T follicular helper cell (primary cell): Measurements from ENCODE around the gene TRIM24.
A peak's percentile ranks its signal among the peaks of the same experiment; 100 is the strongest.
"Not testable (repeated sequence)": the region's sequence is repeated elsewhere in the genome, so short reads cannot be mapped to it uniquely, and the experiment has no call there.

ENCODE experiments used
- DNase-seq: peaks from one replicate; pipeline ENCODE4 v3.0.0-alpha.2; 2020; ENCODE audit warnings: low read depth
- total RNA-seq, 2 experiments: gene quantifications; one replicate each; lab custom pipeline; 2026; lab: John Stamatoyannopoulos, UW

Gene TRIM24
- total RNA-seq: 27.7 to 44.0 reads per million in 2 experiments

DNA sequence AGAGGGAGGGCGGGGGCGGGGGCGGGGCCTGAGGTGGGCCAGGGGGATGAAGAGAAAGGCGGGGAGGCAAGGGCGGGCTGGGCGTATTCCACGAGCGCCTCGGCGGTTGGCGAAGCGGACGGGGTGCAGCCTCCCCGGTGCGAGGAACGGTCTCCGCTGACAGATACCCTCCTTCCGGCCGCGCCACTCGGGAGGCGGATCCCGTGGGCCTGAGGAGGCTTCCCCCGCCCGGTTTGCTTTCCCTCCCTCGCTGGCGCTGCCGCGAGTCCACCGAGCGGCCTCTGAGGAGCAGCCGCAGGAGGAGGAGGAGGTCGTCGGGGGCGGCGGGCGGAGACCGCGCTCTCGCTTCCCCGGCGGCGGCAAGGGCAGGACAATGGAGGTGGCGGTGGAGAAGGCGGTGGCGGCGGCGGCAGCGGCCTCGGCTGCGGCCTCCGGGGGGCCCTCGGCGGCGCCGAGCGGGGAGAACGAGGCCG is at the start of gene TRIM24:
TRIM24 (plus strand) TSS at position 84 of the 473 bp plus-strand sequence; CDS start at position 374, 290 bp downstream.
- no peak for DNase-seq

DNA sequence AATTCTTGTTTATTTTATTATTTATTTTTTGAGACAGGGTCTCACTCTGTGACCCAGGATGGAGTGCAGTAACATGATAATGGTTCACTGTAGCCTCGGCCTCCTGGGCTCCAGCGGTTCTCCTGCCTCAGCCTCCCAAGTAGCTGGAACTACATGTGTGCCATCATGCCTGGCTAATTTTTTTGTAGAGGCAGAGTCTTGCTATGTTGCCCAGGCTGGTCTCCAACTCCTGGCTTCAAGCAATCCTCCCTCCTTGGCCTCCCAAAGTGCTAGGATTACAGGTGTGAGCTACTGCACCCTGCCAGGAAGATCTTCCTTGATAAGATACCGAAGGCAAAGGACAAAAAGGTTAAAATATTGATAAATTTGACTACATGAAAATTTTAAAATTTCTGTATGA is 48.0 kb upstream of the TRIM24 start:
- not testable (repeated sequence) for DNase-seq

DNA sequence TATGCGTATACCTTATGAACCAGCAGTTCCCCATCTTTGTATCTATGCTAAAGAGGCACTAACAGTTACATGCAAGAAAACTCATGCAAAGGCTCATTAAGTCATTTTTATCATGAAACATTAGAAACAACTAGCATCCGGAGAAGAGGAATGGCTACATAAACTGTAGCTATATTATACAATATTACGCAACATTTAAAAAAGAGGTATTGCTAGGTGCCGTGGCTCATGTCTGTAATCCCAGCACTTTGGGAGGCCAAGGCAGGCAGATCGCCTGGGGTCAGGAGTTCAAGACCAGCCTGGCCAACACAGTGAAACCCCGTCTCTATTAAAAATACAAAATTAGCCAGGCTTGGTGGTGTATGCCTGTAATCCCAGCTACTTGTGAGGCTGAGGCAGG is 47.1 kb upstream of the TRIM24 start:
- not testable (repeated sequence) for DNase-seq

DNA sequence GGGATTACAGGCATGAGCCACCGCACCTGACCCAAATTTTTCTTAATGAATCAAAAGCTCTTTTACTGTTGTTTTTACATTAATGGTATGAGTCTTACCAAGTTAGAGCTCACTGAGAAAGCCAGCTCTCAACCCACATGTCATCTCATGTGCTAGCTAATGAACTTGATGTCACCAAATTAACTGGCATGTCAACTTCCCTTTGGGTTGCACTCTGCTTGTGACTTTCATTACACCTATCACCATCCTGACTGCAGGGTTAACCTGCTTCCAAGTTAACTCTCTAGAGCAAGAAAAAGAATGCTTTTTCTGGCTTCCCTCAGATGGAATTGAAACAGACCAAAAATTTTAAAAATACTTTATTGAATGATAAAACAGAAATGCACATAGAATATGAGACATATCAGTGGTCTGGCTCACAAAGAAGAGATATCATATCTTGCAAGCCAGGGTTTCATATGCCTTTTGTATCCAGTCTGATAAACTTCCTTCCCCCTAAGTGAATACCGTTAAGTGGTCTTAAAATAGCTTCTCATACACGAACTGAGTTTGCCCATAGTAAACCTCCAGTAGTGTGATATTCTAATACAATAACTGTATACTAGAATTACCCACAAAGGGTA is 42.9 kb upstream of the TRIM24 start:
- DNase-seq: no peak

DNA sequence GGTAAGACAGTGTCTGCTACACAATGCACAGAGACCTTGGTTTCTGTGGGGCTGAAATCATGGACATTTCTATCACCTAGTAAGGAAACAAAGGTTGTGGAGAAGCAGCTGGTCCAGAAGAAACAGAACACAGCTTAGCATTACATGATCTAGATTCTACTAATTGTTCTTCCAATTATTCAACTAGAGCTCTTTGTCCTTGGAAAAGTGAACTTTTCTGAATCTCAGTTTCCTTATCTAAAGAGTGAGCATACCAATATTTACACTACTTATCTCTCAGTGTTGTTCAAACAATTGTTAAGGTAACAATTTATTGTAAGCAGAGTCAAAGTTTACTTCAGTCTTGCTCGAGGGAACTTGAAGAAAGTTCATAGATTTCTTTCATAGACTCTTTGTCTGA is 42.3 kb upstream of the TRIM24 start:
- no peak for DNase-seq

- DNase-seq: not testable (repeated sequence)
Measured at GRCh38 chr7:138418403-138418802, 41.7 kb upstream of the TRIM24 start.

GRCh38 chr7:138425026-138425425 is 35.0 kb upstream of the TRIM24 start:
- DNase-seq: no peak

GRCh38 chr7:138429577-138430250 is 30.3 kb upstream of the TRIM24 start:
- no peak for DNase-seq

GRCh38 chr7:138431517-138431916 is 28.5 kb upstream of the TRIM24 start:
- DNase-seq: no peak

DNA sequence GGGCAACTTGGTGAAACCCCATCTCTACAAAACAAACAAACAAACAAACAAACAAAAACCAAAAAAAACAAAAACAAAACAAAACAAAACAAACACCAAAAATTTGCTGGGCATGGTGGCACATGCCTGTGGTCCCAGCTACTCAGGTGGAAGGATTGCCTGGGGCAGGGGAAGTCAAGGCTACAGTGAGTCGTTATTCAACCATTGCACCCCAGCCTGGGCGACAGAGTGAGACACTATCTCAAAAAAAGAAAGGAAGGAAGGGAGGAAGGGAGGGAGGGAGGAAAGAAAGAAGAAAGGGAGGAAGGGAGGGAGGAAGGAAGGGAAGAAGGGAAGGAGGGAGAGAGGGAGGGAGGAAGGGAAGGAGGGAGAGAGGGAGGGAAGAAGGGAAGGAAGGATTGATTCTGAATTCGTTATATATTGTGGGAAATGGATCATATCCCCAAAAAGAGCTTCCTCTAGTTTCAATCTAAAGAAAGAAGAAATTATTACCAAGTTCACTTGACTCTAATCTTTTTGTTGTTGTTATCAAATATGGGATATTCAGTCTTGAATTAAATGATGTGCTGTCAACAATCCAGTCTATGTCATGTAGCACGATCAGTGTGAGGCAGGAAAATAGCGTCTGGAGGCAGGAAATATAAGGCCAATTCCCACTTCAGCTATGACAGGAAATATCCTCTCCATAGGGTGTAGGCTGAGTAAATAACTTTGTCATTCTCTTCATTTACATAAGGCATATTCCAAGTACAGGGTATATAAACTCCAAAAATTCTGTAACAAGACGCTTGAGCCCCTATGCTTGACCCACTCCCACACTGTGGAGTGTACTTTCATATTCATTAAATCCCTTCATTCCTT is 26.2 kb upstream of the TRIM24 start:
- no peak for DNase-seq

DNA sequence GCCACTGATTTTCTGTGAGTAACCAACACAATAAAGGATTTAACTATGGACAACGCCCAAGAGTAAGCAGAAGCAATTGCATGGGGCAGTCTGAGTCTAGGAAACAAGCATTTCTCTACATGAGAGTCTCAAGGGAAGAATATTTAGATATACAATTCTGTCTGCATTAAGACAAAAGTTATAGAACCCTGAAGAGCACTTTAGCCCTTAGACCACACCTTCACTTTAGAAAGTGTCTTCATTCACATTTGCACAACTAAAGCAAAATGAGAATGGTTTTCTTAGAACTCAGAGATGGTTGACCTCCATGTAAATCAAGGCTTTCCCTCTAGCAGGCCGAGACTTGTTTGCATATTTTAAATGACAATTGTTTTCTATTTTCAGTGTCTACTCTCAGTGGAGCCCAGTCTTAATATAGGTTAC is 25.5 kb upstream of the TRIM24 start:
- no peak for DNase-seq

GRCh38 chr7:138435231-138435919 is 24.7 kb upstream of the TRIM24 start:
- DNase-seq: no peak

- no peak for DNase-seq
Measured at GRCh38 chr7:138436388-138436787, 23.7 kb upstream of the TRIM24 start.

DNA sequence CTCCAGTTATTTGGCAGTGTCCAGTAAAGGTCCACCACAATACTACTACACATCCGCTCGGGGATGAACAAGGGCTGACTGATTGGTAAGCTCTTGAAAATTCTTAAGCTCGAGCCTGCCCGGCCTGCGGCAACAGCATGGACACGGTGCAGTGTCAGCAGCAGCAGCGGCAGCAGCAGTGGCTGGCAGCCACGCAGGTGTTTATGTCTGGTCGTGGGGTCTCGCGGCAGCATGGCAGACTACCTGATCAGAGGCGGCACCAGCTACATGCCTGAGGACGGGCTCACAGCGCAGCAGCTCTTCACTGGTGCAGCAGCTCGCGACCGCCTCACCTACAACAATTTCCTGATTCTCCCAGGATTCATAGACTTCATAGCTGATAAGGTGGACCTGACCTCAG is 19.6 kb upstream of the TRIM24 start:
- DNase-seq: no peak

DNA sequence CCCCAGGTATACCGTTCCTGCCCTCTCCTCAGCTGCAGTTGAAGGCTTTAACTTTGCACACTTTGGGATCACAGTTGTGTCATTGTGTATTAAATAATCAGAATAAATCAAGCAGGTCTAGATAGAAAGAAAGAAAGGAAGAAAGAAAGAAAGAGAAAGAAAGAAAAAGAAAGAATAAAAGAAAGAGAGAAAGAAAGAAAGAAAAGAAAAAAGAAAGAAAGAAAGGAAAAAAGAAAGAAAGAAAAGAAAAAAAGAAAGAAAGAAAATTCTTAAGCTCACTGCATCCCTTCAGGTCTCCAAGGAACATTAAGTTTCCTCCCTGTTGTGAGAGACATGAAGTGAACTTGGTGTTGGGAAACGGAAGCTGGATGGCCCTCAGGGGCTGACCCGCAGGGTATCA is 17.2 kb upstream of the TRIM24 start:
- no peak for DNase-seq

- peak; percentile 16 for DNase-seq
Measured at GRCh38 chr7:138449580-138449979, 10.5 kb upstream of the TRIM24 start.

DNA sequence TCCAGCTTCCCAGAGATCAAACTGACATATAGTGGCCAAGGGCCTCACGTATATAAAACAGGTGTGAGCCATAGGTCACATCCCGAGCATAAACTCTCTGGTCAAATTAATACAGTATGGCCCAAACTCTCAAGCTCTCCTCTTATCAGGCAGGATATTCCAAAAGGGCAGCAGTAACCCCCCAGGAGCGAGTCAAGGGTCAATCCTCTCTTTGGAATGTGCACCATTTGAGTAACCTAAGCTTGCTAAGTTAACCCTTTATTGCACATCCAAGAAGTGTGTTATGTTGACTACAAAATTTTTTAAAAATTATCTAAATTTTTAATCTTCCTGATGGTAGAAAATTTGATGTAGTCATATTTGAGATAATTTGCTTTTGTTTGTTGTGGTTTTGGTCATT is 4.5 kb upstream of the TRIM24 start:
- no peak for DNase-seq

GRCh38 chr7:138456220-138456619 is 3.8 kb upstream of the TRIM24 start:
- no peak for DNase-seq

GRCh38 chr7:138458576-138459412 is 1.3 kb upstream of the TRIM24 start:
- no peak for DNase-seq

DNA sequence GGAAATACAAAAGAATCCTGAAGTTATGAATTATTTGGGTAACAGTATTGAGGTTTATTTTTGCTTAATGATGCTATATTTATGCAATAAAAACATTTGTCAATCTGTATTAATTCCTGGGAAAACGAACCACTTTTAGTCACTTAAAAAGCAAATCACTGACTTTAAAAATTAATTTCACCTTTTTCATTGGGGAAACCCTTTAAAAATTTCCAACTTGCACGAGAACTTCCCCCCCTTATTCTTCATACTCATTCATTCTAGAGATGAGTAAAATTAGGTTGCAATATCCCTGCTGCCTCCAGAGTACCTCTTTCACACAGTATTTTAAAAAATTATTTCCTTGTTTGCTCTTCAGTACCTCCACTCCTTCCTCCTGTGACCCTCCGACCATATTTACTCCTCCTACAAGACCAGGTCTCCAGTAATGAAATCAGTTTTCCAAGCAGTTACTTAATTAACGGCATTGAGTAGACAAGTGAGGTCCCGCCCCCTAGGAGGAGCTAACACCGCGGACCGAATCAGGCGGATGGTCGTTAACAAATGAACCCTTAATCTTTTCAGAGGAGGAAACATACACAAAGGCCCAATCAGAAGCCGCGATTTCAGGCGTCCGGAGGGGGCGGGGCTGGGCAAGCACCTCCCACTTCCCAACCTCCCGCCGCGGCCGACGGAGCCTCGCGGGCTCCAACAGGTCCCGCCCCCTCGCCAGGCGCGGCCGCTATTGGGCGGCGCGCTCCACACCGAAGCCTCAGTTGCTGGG is 465 bp upstream of the TRIM24 start:
- DNase-seq: peak; percentile 97
